Left lung (tissue), 10 donors: ENCODE data around the gene TRPM3. TPM values are rescaled to one million over a fixed set of nuclear protein-coding genes. Genes with fewer than 3 reads are reported as not detected.

Experiments
- ATAC-seq: fragments of 200-7000 bp; cut with Tn5 transposase; one replicate; pipeline ENCODE4 v1.9.1; 2020; ENCODE audit warnings: moderate library complexity
- DNase-seq, 4 donors: peaks; one replicate each; pipeline ENCODE4 v3.0.0-alpha.2; 2013 to 2020
- H3K27ac ChIP-seq, 2 donors: fragments of 200-600 bp; sonication (generic) in 1 of 2; one replicate each; pipeline versions ENCODE4 v1.5.0 to v1.8.0; 2020 to 2021
- H3K27me3 ChIP-seq, 2 donors: fragments of 200-600 bp; sonication (generic) in 1 of 2; one replicate each; pipeline versions ENCODE4 v1.5.0 to v1.8.0; 2020 to 2021
- H3K36me3 ChIP-seq, 2 donors: fragments of 200-600 bp; sonication (generic) in 1 of 2; one replicate each; pipeline versions ENCODE4 v1.5.0 to v1.8.0; 2020 to 2021
- H3K4me1 ChIP-seq, 2 donors: fragments of 200-600 bp; one replicate each; pipeline ENCODE4 v1.8.0; 2021
- H3K4me3 ChIP-seq, 2 donors: fragments of 200-600 bp; sonication (generic) in 1 of 2; one replicate each; pipeline versions ENCODE4 v1.5.0 to v1.8.0; 2020 to 2021; ENCODE audit warnings: mild to moderate bottlenecking in 1 of 2
- H3K9me3 ChIP-seq, 2 donors: fragments of 200-600 bp; sonication (generic) in 1 of 2; one replicate each; pipeline versions ENCODE4 v1.5.0 to v1.8.0; 2020 to 2021
- intact Hi-C, 2 donors: fragments of 100-400 bp; cut with DNase I; formaldehyde crosslinking; loops; one replicate each; pipeline versions ENCODE4 v1.11.2 to v1.14.2; 2022
- polyA plus RNA-seq, 6 donors: library from polyadenylated mRNA; unstranded; fragments of 120-200 nt; gene quantifications; one replicate each; pipeline ENCODE4 v1.2.1, GENCODE V29; 2013; ENCODE audit not compliant: insufficient read length in 6 of 6
- total RNA-seq, 2 donors: library from RNA; stranded (reverse); fragmentation: NEBNext Ultra II Directional; extraction: Animal tissue kit (Norgen Biotek cat#: 25700); gene quantifications; one replicate each; pipeline ENCODE4 v1.2.1, GENCODE V29; 2021
- TF ChIP-seq, protein P1 (sequence below), 2 donors: fragments of 200-600 bp; sonication (generic) in 1 of 2; IDR thresholded peaks; one replicate each; pipeline versions ENCODE4 v1.5.0 to v1.8.0; 2021; ENCODE audit warnings: antibody characterized with exemption in 2 of 2
- donor health status: DM: no; HTN: yes; CAD: no.
- donor health status: DM: no; HTN: no; CAD: no.

Gene TRPM3
- total and polyA plus RNA-seq, 8 donors = 0.17 to 2.1 (median 1.2) TPM

DNA sequence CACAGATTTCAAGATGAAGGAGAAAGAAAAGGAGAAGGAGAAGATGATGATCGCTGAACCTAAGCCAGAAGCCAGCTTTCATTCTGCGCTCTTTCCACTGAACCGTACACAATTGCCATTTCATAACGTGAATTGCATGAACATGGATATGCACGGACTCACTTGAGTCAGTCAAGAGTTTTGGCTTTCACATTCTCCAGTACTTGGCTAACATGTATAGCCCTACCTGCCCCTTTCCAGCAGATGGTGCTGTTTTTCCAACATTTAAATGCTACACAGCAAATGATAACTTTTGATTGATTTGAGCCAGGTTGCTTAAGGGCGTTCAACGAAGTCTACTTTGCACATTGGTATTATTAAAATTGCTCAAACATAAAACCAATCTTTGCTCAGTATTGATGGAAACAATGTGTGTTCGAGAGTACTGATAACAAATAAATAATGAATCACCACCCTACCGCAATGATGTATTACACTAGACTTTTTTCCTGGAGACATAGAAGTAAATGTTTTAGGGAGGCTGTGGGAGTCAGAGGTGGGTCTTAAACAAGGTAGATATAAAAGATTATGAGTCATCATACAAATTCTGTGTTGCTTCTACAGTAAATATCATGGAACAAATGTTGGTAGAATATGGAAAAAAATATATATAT lies 196.4 kb downstream of the TRPM3 start:
- ATAC-seq (peak; percentile 99), DNase-seq (peak in 2 of 4 donors; percentile 17 to 55)
- TF ChIP-seq, protein P1, sequence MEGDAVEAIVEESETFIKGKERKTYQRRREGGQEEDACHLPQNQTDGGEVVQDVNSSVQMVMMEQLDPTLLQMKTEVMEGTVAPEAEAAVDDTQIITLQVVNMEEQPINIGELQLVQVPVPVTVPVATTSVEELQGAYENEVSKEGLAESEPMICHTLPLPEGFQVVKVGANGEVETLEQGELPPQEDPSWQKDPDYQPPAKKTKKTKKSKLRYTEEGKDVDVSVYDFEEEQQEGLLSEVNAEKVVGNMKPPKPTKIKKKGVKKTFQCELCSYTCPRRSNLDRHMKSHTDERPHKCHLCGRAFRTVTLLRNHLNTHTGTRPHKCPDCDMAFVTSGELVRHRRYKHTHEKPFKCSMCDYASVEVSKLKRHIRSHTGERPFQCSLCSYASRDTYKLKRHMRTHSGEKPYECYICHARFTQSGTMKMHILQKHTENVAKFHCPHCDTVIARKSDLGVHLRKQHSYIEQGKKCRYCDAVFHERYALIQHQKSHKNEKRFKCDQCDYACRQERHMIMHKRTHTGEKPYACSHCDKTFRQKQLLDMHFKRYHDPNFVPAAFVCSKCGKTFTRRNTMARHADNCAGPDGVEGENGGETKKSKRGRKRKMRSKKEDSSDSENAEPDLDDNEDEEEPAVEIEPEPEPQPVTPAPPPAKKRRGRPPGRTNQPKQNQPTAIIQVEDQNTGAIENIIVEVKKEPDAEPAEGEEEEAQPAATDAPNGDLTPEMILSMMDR (IDR thresholded peaks at IDR 0.05) = peak; percentile 58 to 62
- H3K27ac ChIP-seq = no peak overlapping the region
- H3K4me3 ChIP-seq = no peak overlapping the region
- no peaks in the 10 kb centered on the region for H3K9me3 ChIP-seq
- no peaks in the 10 kb centered on the region for H3K4me1 ChIP-seq
- no peaks in the 10 kb centered on the region for H3K27me3 ChIP-seq
- H3K36me3 ChIP-seq = no peaks in the 10 kb centered on the region
- intact Hi-C loops = no loop called here

DNA sequence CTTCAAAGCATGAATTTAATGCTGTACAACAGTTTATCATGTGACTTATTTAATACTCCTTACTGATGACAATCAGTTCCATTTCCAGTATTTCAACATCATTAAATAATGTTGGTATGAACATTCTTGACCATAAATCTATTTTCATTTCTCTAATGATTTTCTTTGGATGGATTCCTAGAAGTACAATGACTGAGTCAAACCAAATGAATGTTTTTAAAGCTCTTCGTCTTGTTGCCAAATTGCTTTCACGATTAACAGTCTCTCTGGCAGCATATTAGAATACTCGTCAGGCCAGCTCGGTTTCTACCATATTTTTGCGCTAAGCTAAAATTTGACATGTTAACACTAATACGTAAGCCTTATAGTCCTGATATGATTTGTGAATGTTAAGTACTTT lies 197.0 kb downstream of the TRPM3 start:
- Histone ChIP-seq H3K4me1 (no peaks in the 10 kb centered on the region), H3K36me3 (no peaks in the 10 kb centered on the region), H3K4me3 (no peak overlapping the region), H3K27ac (no peak overlapping the region), H3K27me3 (no peaks in the 10 kb centered on the region), H3K9me3 (no peaks in the 10 kb centered on the region)
- TF ChIP-seq, protein P1 (IDR thresholded peaks at IDR 0.05) = no peak
- no peak for DNase-seq
- intact Hi-C loops = no loop called here
- peak; percentile 24 for ATAC-seq

DNA sequence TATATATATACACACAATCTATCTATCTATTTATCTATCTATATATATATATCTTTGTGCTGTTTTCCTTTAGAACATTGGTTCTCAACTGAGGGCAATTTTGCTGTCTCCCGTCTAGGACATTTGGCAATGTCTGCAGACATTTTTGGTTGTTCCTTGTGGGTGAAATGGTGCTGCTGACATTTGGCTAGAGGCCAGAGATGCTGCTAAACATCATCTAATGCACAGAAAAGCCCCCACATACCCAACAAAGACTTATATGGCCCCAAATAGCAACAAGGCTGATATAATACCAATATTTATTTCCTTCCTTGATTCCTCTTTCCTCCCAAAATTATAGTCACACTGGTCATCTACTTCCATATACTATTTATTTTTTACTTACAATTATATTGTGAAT lies 197.5 kb downstream of the TRPM3 start:
- TF ChIP-seq, protein P1 (IDR thresholded peaks at IDR 0.05) = no peak
- H3K36me3 ChIP-seq = no peaks in the 10 kb centered on the region
- no peak overlapping the region for H3K27ac ChIP-seq
- intact Hi-C loops = no loop called here
- no peak for DNase-seq
- no peaks in the 10 kb centered on the region for H3K4me1 ChIP-seq
- H3K4me3 ChIP-seq = no peak overlapping the region
- no peaks in the 10 kb centered on the region for H3K27me3 ChIP-seq
- H3K9me3 ChIP-seq = no peaks in the 10 kb centered on the region
- no peak for ATAC-seq

DNA sequence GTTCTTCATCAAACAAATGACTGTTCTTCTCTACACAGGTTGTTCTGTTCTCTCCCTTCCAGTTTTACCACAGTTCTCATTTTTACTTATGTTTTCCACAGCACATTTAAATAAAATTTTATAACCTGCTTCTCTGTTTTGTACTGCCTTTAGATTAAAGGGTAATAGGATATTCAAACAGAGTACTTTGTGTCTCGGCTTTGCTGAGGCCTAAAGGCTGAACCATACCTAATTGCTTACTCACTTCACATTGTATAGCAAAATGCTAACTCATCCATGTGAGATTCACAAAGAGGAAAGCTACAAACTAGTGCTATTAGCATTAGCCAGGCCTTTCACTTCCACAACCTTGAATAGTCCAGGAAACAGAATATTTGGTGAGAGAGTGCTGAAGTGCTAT lies 200.3 kb downstream of the TRPM3 start:
- Histone ChIP-seq H3K36me3 (no peaks in the 10 kb centered on the region), H3K4me1 (no peaks in the 10 kb centered on the region), H3K9me3 (no peaks in the 10 kb centered on the region), H3K27me3 (no peaks in the 10 kb centered on the region), H3K27ac (no peak overlapping the region), H3K4me3 (no peak overlapping the region)
- TF ChIP-seq, protein P1 (IDR thresholded peaks at IDR 0.05) = no peak
- no peak for DNase-seq
- intact Hi-C loops = no loop called here
- no peak for ATAC-seq

DNA sequence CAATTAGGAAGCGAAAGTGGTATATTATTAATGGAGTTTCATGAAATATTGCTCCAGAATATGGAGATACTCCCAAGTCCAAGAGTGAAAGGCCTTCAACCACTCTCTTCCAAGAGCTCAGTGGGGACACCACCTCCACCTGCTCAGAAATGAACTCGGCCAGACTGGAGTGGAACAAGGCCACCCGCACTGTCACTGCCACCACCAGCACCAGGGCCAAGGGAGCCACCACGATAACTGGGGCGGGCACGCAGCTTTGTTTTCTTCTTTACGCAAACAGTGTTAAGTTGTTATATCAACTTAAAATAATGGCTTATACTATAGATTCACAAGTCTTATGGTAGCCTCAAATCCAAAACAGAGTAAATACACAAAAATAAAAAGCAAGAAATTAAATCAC lies 204.1 kb downstream of the TRPM3 start:
- no peak overlapping the region for H3K4me3 ChIP-seq
- DNase-seq (no peak), ATAC-seq (no peak)
- no peaks in the 10 kb centered on the region for H3K4me1 ChIP-seq
- intact Hi-C loops = no loop called here
- H3K27ac ChIP-seq = no peak overlapping the region
- TF ChIP-seq, protein P1 (IDR thresholded peaks at IDR 0.05) = no peak
- no peaks in the 10 kb centered on the region for H3K9me3 ChIP-seq
- H3K36me3 ChIP-seq = no peaks in the 10 kb centered on the region
- no peaks in the 10 kb centered on the region for H3K27me3 ChIP-seq
